Left forelimb (tissue), 1 donor: ENCODE results near the gene GSTO2.

Experiments used
- DNase-seq: peaks from one replicate; pipeline ENCODE4 v3.0.0-alpha.2; 2018; ENCODE audit warnings: low spot score

The GSTO2 gene

GRCh38 chr10:104339469-104340110 lies 70.6 kb downstream of the GSTO2 start:
- DNase-seq = no peak

- no peak for DNase-seq
Observed at GRCh38 chr10:104340111-104340526, 71.1 kb downstream of the GSTO2 start.

GRCh38 chr10:104340641-104341040 lies 71.7 kb downstream of the GSTO2 start:
- no peak for DNase-seq

GRCh38 chr10:104342941-104343411 lies 74.0 kb downstream of the GSTO2 start:
- DNase-seq = no peak

GRCh38 chr10:104344219-104344618 lies 75.2 kb downstream of the GSTO2 start:
- no peak for DNase-seq

- DNase-seq = no peak
Observed at GRCh38 chr10:104345515-104345914, 76.5 kb downstream of the GSTO2 start.

- no peak for DNase-seq
Observed at GRCh38 chr10:104345941-104346340, 77.0 kb downstream of the GSTO2 start.

GRCh38 chr10:104347295-104348045 lies 78.5 kb downstream of the GSTO2 start:
- DNase-seq = no peak

- no peak for DNase-seq
Observed at GRCh38 chr10:104348601-104349000, 79.6 kb downstream of the GSTO2 start.

- DNase-seq = no peak
Observed at GRCh38 chr10:104349623-104350126, 80.7 kb downstream of the GSTO2 start.

GRCh38 chr10:104350127-104350635 lies 81.2 kb downstream of the GSTO2 start:
- DNase-seq = no peak

GRCh38 chr10:104351061-104351702 lies 82.2 kb downstream of the GSTO2 start:
- no peak for DNase-seq

- no peak for DNase-seq
Observed at GRCh38 chr10:104351919-104352318, 82.9 kb downstream of the GSTO2 start.

- DNase-seq = peak; percentile 87
Observed at GRCh38 chr10:104353325-104354048, 84.5 kb downstream of the GSTO2 start, which contains the start of gene CFAP58. CFAP58 (plus strand) TSS chr10:104353833; CDS start chr10:104353898, 65 bp downstream.
